ENCODE results near the gene CECR2.

DNA sequence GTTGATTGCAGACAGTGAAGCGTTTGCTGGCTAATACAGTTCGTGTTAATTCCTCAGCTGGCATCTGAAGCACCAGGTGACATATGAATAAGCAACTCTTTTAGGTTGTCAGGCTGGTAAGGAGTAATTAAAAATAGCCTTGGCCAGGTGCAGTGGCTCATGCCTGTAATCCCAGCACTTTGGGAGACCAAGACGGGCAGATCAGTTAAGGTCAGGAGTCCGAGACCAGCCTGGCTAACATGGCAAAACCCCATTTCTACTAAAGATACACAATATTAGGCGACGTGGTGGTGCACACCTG lies 74.9 kb downstream of the CECR2 start:
- TF ChIP-seq, protein P1, sequence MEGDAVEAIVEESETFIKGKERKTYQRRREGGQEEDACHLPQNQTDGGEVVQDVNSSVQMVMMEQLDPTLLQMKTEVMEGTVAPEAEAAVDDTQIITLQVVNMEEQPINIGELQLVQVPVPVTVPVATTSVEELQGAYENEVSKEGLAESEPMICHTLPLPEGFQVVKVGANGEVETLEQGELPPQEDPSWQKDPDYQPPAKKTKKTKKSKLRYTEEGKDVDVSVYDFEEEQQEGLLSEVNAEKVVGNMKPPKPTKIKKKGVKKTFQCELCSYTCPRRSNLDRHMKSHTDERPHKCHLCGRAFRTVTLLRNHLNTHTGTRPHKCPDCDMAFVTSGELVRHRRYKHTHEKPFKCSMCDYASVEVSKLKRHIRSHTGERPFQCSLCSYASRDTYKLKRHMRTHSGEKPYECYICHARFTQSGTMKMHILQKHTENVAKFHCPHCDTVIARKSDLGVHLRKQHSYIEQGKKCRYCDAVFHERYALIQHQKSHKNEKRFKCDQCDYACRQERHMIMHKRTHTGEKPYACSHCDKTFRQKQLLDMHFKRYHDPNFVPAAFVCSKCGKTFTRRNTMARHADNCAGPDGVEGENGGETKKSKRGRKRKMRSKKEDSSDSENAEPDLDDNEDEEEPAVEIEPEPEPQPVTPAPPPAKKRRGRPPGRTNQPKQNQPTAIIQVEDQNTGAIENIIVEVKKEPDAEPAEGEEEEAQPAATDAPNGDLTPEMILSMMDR (IDR thresholded peaks at IDR 0.05), result no peak
- TF ChIP-seq POLR2A (IDR thresholded peaks at IDR 0.05), result no peak
